ENCODE results near the gene OLA1. TPM values are rescaled to one million over a fixed set of nuclear protein-coding genes. Genes with fewer than 3 reads are reported as not detected.

The OLA1 gene
- polyA plus RNA-seq, 3 donors, result 24.9 to 72.3 (median 71.9) TPM

DNA sequence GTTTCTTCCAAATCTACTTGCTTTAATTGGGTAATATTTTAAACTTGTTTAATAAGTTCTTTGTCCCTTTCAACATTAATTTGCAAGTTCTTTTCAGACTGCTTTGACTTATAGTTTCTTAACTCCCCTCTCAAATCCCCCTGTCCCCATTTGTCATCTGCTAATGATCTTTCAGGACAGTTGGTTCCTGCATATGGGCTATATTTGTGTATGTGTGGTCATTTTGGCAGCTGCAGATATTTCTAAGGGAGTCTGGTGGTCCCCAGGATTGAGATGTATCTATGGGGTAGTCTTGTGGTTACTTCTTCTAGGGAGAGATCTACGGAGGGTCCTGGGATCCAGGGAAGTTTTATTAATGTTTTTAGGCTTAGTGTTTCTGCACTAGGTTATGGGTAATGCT is 162.6 kb downstream of the OLA1 start:
- Histone ChIP-seq H4K20me1 (ENCODE audit: insufficient read depth, low read length) (no peaks in the 10 kb centered on the region), H3K9ac (ENCODE audit: insufficient read depth, low read length, poor library complexity, severe bottlenecking) (no peak overlapping the region), H3K27ac (ENCODE audit: low read depth in 1 of 2, low read length in 2 of 2) (no peak overlapping the region), H3K4me3 (replicated peaks in 1 of 3; ENCODE audit: low read depth in 2 of 3, low read length in 3 of 3) (no peak overlapping the region), H3K4me2 (replicated peaks; ENCODE audit: extremely low read depth, low read length, poor library complexity, severe bottlenecking) (no peak overlapping the region), H3K27me3 (ENCODE audit: control insufficient read depth in 2 of 2, insufficient read depth in 2 of 2, low read length in 2 of 2) (no peaks in the 10 kb centered on the region), H3K4me1 (ENCODE audit: control insufficient read depth in 1 of 2, insufficient read depth in 2 of 2, low read length in 2 of 2) (no peaks in the 10 kb centered on the region), H3K79me2 (ENCODE audit: insufficient read depth, low read length) (no peaks in the 10 kb centered on the region), H3K36me3 (replicated peaks in 1 of 2; ENCODE audit: control insufficient read depth in 1 of 2, insufficient read depth in 2 of 2, low read length in 2 of 2) (peaks cover 2 to 5% of the 10 kb centered on the region in 2 donors), H3K9me3 (replicated peaks in 1 of 2; ENCODE audit: control insufficient read depth in 1 of 2, insufficient read depth in 1 of 2, low read length in 2 of 2) (no peaks in the 10 kb centered on the region), H2AFZ (ENCODE audit: insufficient read depth, low read depth, low read length, poor library complexity, severe bottlenecking) (no peak overlapping the region)
- H3K4me3 Mint-ChIP-seq, result no peak overlapping the region
- H3K9me3 Mint-ChIP-seq, result peaks cover 0 to 1% (median 0%) of the 10 kb centered on the region in 7 donors
- peaks cover 15% of the 10 kb centered on the region in 2 donors for H3K36me3 Mint-ChIP-seq
- TF ChIP-seq CTCF (IDR thresholded peaks at IDR 0.05), result no peak
- no peaks in the 10 kb centered on the region for H3K4me1 Mint-ChIP-seq
- WGBS (ENCODE audit: insufficient coverage), result 100% methylated on average over 1 of the region's 1 CpG
- intact Hi-C loops (cut with micrococcal nuclease), result no loop called here
- no peak overlapping the region for H3K27ac Mint-ChIP-seq
- DNase-seq, result no peak
- H3K27me3 Mint-ChIP-seq (ENCODE audit: low read depth in 3 of 3), result peaks cover 0 to 2% (median 0%) of the 10 kb centered on the region in 3 donors

GRCh38 chr2:174083843-174084458 is 164.4 kb downstream of the OLA1 start:
- Histone ChIP-seq H3K9me3 (replicated peaks in 1 of 2; ENCODE audit: control insufficient read depth in 1 of 2, insufficient read depth in 1 of 2, low read length in 2 of 2) (no peaks in the 10 kb centered on the region), H3K36me3 (replicated peaks in 1 of 2; ENCODE audit: control insufficient read depth in 1 of 2, insufficient read depth in 2 of 2, low read length in 2 of 2) (peaks cover 4 to 8% of the 10 kb centered on the region in 2 donors), H3K27ac (ENCODE audit: low read depth in 1 of 2, low read length in 2 of 2) (no peak overlapping the region), H3K9ac (ENCODE audit: insufficient read depth, low read length, poor library complexity, severe bottlenecking) (no peak overlapping the region), H4K20me1 (ENCODE audit: insufficient read depth, low read length) (no peaks in the 10 kb centered on the region), H3K4me2 (replicated peaks; ENCODE audit: extremely low read depth, low read length, poor library complexity, severe bottlenecking) (no peak overlapping the region), H3K4me3 (replicated peaks in 1 of 3; ENCODE audit: low read depth in 2 of 3, low read length in 3 of 3) (no peak overlapping the region), H3K79me2 (ENCODE audit: insufficient read depth, low read length) (no peaks in the 10 kb centered on the region), H2AFZ (ENCODE audit: insufficient read depth, low read depth, low read length, poor library complexity, severe bottlenecking) (no peak overlapping the region), H3K4me1 (ENCODE audit: control insufficient read depth in 1 of 2, insufficient read depth in 2 of 2, low read length in 2 of 2) (no peaks in the 10 kb centered on the region), H3K27me3 (ENCODE audit: control insufficient read depth in 2 of 2, insufficient read depth in 2 of 2, low read length in 2 of 2) (no peaks in the 10 kb centered on the region)
- Mint-ChIP-seq H3K36me3 (peaks cover 14 to 15% of the 10 kb centered on the region in 2 donors), H3K4me3 (no peak overlapping the region), H3K4me1 (no peaks in the 10 kb centered on the region), H3K27ac (no peak overlapping the region), H3K9me3 (peaks cover 0 to 1% (median 0%) of the 10 kb centered on the region in 7 donors), H3K27me3 (ENCODE audit: low read depth in 3 of 3) (no peaks in the 10 kb centered on the region)
- DNase-seq, result no peak
- TF ChIP-seq CTCF (IDR thresholded peaks at IDR 0.05), result no peak
- intact Hi-C loops (cut with micrococcal nuclease), result no loop called here
- WGBS (ENCODE audit: insufficient coverage), result 100% methylated on average over 1 of the region's 3 CpGs
